Left kidney (tissue), 8 donors: ENCODE data around the gene TRIM54. TPM values are rescaled to one million over a fixed set of nuclear protein-coding genes. Genes with fewer than 3 reads are reported as not detected.

Experiments
- DNase-seq: peaks from one replicate; pipeline ENCODE4 v3.0.0-alpha.2; 2013
- long read RNA-seq, 8 donors: transcript quantifications; one replicate each; lab custom pipeline, GENCODE V29; 2026
- polyA plus RNA-seq: library from polyadenylated mRNA; unstranded; fragments of 120-200 nt; gene quantifications from one replicate; pipeline ENCODE4 v1.2.1, GENCODE V29; 2013; ENCODE audit not compliant: insufficient read length

The TRIM54 gene, protein sequence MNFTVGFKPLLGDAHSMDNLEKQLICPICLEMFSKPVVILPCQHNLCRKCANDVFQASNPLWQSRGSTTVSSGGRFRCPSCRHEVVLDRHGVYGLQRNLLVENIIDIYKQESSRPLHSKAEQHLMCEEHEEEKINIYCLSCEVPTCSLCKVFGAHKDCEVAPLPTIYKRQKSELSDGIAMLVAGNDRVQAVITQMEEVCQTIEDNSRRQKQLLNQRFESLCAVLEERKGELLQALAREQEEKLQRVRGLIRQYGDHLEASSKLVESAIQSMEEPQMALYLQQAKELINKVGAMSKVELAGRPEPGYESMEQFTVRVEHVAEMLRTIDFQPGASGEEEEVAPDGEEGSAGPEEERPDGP
- 6.7 TPM for polyA plus RNA-seq
- long read RNA-seq, donor 1, partial matches to known transcripts = 0 of 1 reads
- long read RNA-seq, donor 1, other reads (novel, unspliced or antisense) = 0 of 1 reads
- long read RNA-seq, donor 2, partial matches to known transcripts = 0 of 2 reads
- long read RNA-seq, donor 2, other reads (novel, unspliced or antisense) = 0 of 2 reads
- long read RNA-seq, donor 3 = 0 reads
- long read RNA-seq, donor 4 = 0 reads
- long read RNA-seq, donor 5 = 0 reads
- long read RNA-seq, donor 6 = 0 reads
- long read RNA-seq, donor 7, partial matches to known transcripts = 41 of 62 reads
- long read RNA-seq, donor 7, other reads (novel, unspliced or antisense) = 21 of 62 reads
- long read RNA-seq, donor 8, partial matches to known transcripts = 0 of 1 reads
- long read RNA-seq, donor 8, other reads (novel, unspliced or antisense) = 0 of 1 reads

DNA sequence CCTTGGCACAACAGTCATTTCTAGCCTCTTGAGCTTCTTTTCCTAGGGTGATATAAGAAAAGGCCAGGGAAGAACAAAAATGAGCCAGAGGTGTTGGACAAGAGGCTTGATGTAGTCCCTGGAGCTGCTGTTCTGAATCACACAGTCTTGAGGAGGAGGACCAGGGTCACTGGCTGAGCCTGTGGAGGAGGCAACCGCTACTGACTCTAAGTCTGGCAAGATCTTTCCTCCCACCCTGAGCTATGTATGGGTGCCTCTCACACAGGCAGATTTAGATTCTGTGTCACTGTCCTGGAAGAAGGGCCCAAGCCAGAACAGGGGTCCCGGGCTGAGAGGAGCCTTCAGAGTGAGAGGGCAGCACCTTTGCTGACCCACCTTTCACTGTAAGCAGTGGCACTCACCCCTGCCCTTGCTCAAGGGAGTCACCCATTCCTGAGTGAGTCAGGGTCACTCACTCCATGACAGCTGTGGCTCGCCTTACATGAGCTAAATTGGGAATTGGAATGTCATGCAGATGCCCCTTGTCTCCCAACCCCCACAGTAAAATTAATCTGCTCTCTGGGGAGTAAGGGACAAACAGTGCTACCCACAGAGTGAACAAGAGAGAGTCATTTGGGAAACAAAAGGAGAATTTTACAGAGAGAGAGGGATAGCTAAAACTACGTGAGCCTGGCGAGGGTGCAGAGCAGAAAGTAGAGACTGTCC, at the start of gene TRIM54:
TRIM54 (plus strand) TSS at position 575 of the 705 bp plus-strand sequence. CDS start 303 bp downstream, outside the sequence.
- no peak for DNase-seq

DNA sequence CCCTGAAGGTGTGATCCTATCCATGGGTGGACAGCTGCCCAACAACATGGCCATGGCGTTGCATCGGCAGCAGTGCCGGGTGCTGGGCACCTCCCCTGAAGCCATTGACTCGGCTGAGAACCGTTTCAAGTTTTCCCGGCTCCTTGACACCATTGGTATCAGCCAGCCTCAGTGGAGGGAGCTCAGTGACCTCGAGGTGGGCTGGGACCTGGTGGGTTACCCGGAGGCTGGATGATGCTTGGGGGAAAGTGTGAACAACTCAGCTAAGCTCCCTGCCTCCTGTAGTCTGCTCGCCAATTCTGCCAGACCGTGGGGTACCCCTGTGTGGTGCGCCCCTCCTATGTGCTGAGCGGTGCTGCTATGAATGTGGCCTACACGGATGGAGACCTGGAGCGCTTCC, 48.9 kb upstream of the TRIM54 start:
- no peak for DNase-seq

DNA sequence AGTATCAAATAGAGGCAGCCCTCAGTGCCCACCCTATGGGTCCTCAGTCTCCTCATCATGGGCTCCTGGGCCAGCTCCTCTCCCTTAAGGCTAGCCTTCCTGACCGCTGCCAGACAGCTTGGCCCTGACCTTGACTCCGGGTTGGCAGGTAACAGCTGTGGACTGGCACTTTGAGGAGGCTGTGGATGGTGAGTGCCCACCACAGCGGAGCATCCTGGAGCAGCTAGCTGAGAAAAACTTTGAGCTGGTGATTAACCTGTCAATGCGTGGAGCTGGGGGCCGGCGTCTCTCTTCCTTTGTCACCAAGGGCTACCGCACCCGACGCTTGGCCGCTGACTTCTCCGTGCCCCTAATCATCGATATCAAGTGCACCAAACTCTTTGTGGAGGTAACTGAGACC, 46.1 kb upstream of the TRIM54 start:
- DNase-seq = no peak

DNA sequence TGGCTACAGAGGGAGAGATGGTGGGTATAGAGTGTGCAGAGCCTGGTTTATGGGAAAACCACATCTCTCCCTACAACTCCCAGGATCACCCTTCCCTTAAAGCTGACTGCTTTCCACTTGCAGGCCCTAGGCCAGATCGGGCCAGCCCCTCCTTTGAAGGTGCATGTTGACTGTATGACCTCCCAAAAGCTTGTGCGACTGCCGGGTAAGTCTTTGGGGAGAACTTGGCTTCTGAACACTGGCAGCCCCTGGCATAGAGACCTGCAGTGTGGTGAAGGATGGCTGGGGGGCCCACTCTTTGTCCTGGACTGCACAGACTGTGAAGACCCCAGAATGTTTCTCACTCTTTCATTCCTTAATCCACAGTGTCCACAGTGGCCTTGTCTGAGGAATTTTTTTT, 45.6 kb upstream of the TRIM54 start:
- no peak for DNase-seq

DNA sequence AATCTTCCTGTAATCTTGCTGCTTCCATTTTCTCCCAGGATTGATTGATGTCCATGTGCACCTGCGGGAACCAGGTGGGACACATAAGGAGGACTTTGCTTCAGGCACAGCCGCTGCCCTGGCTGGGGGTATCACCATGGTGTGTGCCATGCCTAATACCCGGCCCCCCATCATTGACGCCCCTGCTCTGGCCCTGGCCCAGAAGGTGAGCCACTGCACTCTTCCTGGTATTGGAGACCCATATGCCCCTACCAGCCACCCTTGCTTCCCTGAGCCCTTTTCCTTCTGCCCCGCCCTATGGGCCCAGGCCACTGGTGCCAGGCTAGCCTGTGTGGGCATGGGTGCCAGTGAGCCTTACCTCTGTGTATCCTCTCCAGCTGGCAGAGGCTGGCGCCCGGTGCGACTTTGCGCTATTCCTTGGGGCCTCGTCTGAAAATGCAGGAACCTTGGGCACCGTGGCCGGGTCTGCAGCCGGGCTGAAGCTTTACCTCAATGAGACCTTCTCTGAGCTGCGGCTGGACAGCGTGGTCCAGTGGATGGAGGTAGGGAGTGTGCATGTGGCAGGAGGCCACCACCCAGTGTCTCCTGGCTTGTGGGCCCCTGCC, 44.8 kb upstream of the TRIM54 start:
- DNase-seq = no peak

DNA sequence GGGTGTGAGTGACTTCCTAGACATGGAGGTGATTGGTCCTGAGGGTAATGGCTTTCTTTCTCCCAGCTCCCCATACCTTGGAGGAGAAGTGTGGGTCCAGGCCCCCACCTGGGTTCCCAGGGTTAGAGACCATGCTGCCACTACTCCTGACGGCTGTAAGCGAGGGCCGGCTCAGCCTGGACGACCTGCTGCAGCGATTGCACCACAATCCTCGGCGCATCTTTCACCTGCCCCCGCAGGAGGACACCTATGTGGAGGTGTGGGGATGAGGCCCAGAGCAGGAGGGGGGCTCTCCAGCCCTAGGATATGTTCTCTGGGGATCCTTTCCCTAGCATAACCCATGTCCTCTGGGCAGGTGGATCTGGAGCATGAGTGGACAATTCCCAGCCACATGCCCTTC, 43.3 kb upstream of the TRIM54 start:
- no peak for DNase-seq

DNA sequence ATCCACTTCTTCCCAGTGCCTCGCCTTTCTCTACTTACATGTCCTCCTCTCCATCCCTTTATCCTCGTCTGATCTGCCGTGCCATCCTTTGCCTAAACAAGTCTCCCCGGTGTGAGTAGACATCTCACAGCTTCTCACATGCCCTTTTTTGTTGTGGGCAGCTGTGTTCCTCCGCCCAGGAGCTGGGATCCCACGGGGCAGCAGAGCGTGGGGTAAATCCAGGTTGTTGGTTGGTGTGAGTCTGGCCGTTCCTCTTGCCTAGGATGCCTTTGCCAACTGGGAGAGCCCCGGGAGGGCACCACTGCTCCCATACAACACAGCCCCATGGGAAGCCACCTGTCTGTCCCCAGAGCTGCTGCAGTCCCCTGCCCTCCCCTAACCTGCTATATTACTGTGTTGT, 41.8 kb upstream of the TRIM54 start:
- DNase-seq = no peak

DNA sequence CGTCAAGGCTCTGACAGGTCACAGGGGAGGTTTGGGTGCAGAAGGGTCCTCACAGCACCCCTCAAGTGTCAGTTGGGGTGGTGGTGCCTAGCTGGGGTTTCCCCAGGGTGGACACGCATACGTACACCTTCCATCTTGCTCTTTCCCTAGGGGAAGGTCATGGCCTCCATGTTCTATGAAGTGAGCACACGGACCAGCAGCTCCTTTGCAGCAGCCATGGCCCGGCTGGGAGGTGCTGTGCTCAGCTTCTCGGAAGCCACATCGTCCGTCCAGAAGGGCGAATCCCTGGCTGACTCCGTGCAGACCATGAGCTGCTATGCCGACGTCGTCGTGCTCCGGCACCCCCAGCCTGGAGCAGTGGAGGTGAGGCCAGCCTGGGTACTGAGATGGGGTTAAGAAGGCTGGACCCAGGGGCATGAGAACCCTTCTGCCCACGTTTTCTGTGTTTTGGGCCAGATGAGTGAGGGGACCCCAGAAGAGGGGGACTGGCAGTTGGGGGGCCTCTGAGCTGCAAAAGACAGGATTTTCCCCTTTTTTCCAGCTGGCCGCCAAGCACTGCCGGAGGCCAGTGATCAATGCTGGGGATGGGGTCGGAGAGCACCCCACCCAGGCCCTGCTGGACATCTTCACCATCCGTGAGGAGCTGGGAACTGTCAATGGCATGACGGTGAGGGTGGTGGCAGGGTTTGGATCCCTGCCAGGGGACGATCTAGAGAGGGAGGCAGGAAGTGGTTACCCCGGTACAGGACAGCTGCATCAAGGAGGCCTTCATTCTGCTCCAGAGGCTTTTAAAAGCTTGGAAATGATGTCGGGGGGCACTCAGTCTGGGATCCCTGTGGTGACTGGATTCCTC, 40.2 kb upstream of the TRIM54 start:
- DNase-seq = no peak

DNA sequence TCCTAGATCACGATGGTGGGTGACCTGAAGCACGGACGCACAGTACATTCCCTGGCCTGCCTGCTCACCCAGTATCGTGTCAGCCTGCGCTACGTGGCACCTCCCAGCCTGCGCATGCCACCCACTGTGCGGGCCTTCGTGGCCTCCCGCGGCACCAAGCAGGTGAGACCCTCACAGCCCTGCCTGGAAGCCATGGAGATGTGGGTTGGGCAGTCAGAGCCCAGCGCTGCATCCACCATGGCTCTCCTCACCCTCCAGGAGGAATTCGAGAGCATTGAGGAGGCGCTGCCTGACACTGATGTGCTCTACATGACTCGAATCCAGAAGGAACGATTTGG, 39.6 kb upstream of the TRIM54 start:
- DNase-seq = no peak

DNA sequence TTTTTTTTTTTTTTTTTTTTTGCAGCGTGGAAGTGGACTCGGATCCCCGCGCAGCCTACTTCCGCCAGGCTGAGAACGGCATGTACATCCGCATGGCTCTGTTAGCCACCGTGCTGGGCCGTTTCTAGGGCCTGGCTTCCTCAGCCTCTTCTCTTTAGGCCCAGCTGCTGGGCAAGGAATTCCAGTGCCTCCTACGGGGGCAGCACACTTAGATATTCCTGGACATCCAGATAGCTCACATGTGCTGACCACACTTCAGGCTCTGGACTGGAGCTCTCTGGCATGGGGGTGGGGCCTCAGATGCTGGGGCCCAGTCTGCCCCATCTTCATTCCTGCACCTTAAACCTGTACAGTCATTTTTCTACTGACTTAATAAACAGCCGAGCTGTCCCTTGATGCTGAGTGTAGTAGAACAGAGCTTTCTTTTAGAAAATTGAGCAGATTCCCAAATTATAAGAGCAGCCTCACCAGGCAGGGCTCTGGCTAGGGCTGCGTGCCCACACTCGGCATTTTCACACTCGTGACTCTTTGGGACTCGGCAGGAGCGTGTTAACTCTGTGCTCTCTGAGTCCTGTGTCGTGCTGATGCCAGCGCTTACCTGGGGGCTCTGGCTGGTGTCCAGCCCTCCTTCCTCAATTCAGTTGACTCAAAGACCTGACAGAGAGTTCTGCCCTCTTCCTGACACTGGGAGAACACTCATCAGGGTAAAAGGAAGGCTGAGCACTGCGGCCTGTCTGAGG, 38.7 kb upstream of the TRIM54 start:
- no peak for DNase-seq

DNA sequence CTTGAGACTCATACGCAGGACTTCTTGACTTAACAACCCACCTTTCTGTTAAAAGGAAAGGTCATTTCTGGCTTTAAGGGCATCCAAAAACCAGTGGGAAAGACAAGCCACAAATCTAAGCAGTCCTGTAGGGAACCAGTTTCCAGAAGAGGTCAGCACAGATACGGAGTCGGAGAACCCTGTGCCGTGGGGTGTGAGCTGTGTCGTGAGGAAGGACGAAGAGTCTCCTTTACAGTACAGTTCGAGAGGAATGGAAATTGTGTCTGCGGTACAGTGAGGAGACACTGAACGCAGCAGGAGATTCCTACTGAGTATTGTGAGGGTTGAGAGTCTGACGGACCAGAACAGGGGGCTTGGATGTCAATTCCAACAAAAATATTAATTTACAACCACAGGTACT, 37.1 kb upstream of the TRIM54 start:
- no peak for DNase-seq

DNA sequence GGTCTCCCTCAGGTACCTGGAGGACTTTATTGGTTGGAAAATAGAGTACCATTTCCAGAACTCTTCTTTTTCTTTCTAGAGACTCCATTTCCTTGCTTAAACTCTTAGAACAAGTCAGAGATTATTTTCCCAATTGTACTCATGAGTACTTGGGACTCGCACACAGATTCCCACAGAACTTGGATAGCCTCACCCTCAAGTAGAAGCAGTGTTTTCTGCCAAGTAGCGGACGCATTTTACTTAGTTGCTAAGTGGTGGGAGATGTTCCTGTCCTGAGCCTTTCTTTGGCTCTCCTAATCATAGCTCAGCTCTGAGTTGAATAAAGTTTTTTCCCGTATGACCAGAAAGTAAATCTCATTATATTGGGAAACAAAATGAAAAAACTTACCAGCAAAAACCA, 36.6 kb upstream of the TRIM54 start:
- DNase-seq = no peak

DNA sequence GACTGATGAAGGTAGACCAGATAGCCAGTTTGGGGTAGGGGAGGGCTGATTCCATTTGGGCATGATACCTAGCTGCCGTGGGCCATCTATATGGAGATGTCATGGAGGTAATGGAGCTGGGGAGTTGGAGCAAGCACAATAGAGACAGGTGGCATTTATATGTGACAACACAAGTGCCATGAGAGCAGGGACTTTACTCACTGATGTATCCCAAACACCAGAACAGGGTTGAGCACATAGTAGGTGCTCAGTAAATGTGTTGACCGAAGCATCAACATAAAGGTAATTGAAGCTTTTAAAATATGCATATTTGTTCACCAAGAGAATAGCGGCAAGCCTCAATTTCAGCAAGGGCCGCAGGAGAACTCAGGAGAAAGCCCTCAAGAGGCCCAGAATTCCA, 34.3 kb upstream of the TRIM54 start:
- DNase-seq = no peak

DNA sequence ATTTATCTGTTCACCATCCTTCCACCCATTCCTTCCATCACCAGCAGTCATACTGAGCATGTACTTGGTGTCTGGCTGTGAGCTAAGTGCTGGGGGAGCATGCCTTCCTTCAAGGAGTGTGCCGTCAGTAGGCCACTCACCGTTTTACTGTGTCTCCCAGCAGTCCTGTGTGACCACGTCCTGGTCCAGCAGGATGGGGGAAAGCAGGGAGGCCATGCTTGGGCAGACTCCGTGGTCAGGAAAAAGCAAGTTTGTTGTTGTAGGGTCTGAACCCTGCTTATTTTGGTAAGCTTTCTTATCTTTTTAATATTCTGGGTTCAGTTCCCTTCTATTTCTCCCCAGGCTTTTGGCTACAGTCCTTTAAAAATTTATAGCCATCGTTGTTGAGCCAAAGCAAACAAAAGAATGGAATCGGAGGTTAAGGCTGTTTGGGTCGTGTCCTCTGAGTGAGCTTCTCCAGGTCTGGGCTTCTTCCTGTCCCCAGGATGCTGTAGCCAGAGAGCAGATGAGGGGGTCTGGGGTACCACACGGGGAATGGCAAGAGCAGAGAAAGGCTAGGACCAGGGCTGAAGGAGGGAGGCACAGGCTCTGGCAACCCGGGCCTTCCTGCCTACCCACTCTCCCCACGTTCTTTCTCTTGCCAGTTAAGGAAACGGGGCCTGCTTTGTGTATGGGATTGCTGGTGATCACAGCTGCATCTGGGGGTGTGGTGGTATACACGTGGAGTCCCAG, 32.9 kb upstream of the TRIM54 start:
- DNase-seq = no peak

DNA sequence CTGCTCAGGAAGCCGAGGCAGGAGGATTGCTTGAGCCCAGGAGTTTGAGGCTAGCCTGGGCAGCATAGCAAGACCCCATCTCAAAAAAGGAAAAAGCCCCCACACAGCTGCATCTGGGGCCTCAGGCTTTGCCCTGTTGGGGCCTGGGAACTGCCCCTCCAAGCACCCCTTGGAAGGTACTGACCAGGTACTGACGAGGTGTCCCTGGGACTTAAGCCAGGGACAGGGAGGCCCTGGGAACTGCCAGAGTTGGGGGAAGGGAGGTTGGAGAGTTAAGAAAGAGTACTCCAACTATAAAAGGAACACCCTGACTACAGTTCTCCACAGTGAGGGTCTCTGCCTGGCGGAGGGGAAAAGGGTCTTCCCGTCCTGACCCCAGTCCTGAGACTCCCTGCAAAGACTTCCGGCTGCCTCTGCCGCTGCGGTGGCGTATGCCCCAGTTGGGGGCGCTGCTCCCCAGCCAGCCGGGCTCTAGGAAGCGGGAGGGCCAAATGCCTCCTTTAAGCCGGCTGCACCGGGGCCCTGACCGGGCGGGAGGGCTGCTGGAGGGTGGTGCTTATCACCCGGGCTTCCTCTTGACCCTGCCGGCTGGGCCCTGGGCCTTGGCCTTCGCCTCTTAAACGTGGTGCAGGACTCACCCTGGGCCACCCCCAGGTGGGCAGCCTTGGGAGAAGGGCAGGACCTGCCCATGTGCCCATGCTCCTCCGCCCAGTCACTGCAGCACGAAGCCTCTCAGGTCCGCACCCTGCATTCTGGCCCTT, 32.2 kb upstream of the TRIM54 start:
- DNase-seq = no peak

DNA sequence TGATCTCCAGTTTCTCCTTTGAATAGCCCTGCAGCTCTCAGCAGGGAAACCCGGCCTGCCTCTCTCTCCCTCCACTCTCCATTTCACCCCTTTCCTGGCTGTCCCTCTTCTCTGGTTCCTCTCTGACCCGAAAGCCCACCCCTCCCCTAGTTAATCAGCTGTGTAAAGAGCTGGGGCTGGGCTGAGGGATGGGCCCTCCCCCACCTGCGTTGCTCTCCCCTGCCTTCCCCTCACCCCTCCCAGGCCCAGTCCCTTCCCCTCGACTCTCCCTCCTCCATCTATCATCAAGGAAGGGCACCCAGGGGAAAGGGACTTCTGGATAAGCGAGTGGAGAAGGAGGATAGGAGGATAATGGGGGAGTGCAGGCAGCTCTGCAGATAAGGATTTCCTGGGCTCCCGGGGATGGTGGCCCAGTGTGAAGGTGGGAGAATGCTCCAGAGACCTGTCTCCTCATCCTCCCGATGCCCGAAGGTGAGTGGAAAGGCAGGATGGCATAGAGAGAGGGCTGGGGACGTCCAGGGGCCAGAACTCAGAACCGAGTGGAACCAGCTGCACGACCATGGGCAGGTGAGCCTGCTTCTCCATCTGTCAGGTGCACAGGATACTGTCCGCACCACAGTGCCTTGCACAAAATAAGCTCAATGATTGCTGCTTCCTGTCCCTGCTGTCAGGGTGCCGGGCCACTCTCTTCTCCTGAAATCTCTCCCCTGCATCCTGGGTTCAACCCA, 31.4 kb upstream of the TRIM54 start:
- DNase-seq = no peak

DNA sequence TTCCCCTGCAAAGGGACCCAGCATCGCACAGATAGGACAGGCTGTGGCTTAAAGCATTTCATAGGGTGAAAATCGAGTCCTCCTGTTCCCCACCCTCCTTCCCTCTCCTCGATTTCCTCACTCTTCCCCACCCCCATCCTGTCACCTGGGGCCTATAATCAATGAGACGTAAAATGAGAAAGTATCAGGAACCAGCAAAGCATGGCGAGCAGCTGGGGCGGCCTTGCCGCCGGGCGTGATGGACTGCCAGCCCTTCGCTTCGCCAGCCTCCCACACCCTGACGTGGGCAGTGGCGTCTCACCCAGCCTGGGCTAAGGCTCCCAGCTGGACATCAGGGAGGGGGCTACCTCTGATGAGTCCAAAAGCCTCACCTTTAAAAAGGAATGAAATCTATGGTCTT, 30.5 kb upstream of the TRIM54 start:
- DNase-seq = no peak

DNA sequence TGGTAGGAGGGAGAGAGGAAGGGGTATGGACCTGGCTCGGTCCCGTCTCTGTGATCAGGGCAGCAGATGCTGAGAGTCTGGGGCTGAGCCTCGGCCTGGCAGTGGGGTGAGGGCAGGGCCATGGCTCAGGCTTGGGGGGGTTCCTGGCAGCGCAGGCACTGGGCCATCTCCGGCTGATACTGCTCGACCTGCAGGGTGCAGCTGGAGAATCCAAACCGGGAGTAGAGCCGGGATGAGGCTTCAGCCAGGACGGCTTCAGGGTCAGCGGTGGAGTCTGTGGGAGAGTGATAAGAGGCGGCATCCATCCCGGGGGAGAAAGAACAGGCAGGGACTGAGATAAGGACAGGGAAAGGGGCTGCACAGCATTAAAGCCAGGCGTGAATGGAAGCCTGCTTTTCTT, 27.0 kb upstream of the TRIM54 start:
- DNase-seq = no peak

DNA sequence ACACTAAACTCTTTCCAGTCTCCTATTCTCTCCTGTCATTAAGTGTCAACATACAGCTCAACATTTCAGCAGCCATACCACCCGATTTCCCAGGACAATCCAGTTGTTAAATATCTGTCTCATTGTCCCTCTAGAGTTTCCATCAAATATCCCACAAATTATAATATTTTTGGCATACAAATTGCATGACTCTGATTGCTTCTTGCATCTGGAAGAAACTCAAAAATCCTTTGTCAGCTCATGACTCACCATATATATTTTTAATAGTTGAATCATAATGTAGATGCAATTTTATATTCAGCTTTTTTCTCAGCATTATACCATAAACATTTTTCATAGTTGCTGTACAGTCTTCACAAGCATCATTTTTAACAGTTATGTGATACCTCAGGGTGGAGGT, 26.6 kb upstream of the TRIM54 start:
- no peak for DNase-seq
